ENCODE results near the gene NMRK1.

The NMRK1 gene

GRCh38 chr9:75105019-75105540 is 17.1 kb upstream of the NMRK1 start:
- no peak overlapping the region for H3K4me3 ChIP-seq (replicated peaks in 1 of 2; ENCODE audit: low read depth in 2 of 2, low read length in 2 of 2)
- TF ChIP-seq CTCF (IDR thresholded peaks at IDR 0.05; ENCODE audit: low read depth, low read length), result no peak
- no peak for DNase-seq (ENCODE audit: low read depth in 2 of 2)

GRCh38 chr9:75104607-75105006 is 16.7 kb upstream of the NMRK1 start:
- TF ChIP-seq CTCF (IDR thresholded peaks at IDR 0.05; ENCODE audit: low read depth, low read length), result no peak
- DNase-seq (ENCODE audit: low read depth in 2 of 2), result no peak
- H3K4me3 ChIP-seq (replicated peaks in 1 of 2; ENCODE audit: low read depth in 2 of 2, low read length in 2 of 2), result no peak overlapping the region

- no peak for DNase-seq (ENCODE audit: low read depth in 2 of 2)
Measured at GRCh38 chr9:75102177-75102790, 14.3 kb upstream of the NMRK1 start.

GRCh38 chr9:75101004-75101588 is 13.1 kb upstream of the NMRK1 start:
- TF ChIP-seq CTCF (IDR thresholded peaks at IDR 0.05; ENCODE audit: low read depth, low read length), result no peak
- no peak overlapping the region for H3K4me3 ChIP-seq (replicated peaks in 1 of 2; ENCODE audit: low read depth in 2 of 2, low read length in 2 of 2)
- DNase-seq (ENCODE audit: low read depth in 2 of 2), result no peak

More at GRCh38 chr9:75102177-75102790, 14.3 kb upstream of the NMRK1 start:
- no peak overlapping the region for H3K4me3 ChIP-seq (replicated peaks in 1 of 2; ENCODE audit: low read depth in 2 of 2, low read length in 2 of 2)
- TF ChIP-seq CTCF (IDR thresholded peaks at IDR 0.05; ENCODE audit: low read depth, low read length), result no peak

GRCh38 chr9:75096796-75097195 is 8.8 kb upstream of the NMRK1 start:
- DNase-seq (ENCODE audit: low read depth in 2 of 2), result peak in 1 of 2 donors; percentile 36
- no peak for TF ChIP-seq CTCF (IDR thresholded peaks at IDR 0.05; ENCODE audit: low read depth, low read length)

GRCh38 chr9:75092766-75093165 is 4.8 kb upstream of the NMRK1 start:
- no peak for DNase-seq (ENCODE audit: low read depth in 2 of 2)
- H3K4me3 ChIP-seq (replicated peaks in 1 of 2; ENCODE audit: low read depth in 2 of 2, low read length in 2 of 2), result no peak overlapping the region
- no peak for TF ChIP-seq CTCF (IDR thresholded peaks at IDR 0.05; ENCODE audit: low read depth, low read length)

More at GRCh38 chr9:75096796-75097195, 8.8 kb upstream of the NMRK1 start:
- H3K4me3 ChIP-seq (replicated peaks in 1 of 2; ENCODE audit: low read depth in 2 of 2, low read length in 2 of 2), result no peak overlapping the region

Measured in cardiac fibroblast (primary cell).